Middle frontal gyrus (tissue), 1 donor: ENCODE results near the gene SUN2.

ENCODE experiments used
- DNase-seq: peaks from one replicate; pipeline ENCODE4 v3.0.0-alpha.2; 2015; ENCODE audit warnings: low spot score; ENCODE audit errors: extremely low spot score

Gene SUN2

GRCh38 chr22:38777087-38777671, 21.4 kb upstream of the SUN2 start:
- DNase-seq: no peak

GRCh38 chr22:38776086-38776485, 20.3 kb upstream of the SUN2 start:
- DNase-seq: no peak

- DNase-seq: no peak
Observed at GRCh38 chr22:38775656-38776055, 19.9 kb upstream of the SUN2 start.

GRCh38 chr22:38774496-38775166, 18.8 kb upstream of the SUN2 start:
- DNase-seq: no peak

GRCh38 chr22:38773363-38773946, 17.7 kb upstream of the SUN2 start:
- DNase-seq: no peak

GRCh38 chr22:38772623-38772873, 16.8 kb upstream of the SUN2 start:
- DNase-seq: no peak

- no peak for DNase-seq
Observed at GRCh38 chr22:38770257-38770949, 14.6 kb upstream of the SUN2 start.

- DNase-seq: no peak
Observed at GRCh38 chr22:38768036-38768435, 12.2 kb upstream of the SUN2 start.

GRCh38 chr22:38767313-38767712, 11.5 kb upstream of the SUN2 start:
- DNase-seq: no peak

- DNase-seq: no peak
Observed at GRCh38 chr22:38766076-38766777, 10.4 kb upstream of the SUN2 start.

- no peak for DNase-seq
Observed at GRCh38 chr22:38762551-38762983, 6.8 kb upstream of the SUN2 start.

- DNase-seq: no peak
Observed at GRCh38 chr22:38761202-38762162, 5.7 kb upstream of the SUN2 start.

GRCh38 chr22:38760477-38761201, 4.8 kb upstream of the SUN2 start:
- no peak for DNase-seq

- no peak for DNase-seq
Observed at GRCh38 chr22:38759005-38759404, 3.2 kb upstream of the SUN2 start.

- no peak for DNase-seq
Observed at GRCh38 chr22:38758276-38758945, 2.6 kb upstream of the SUN2 start.

GRCh38 chr22:38757464-38757757, 1.6 kb upstream of the SUN2 start:
- no peak for DNase-seq

- DNase-seq: no peak
Observed at GRCh38 chr22:38756711-38757463, 1.1 kb upstream of the SUN2 start.

GRCh38 chr22:38755155-38755910, 465 bp downstream of the SUN2 start:
- DNase-seq: no peak
